Esophagus squamous epithelium (tissue), 5 donors: ENCODE results near the gene ITGB3. TPM values are rescaled to one million over a fixed set of nuclear protein-coding genes. Genes with fewer than 3 reads are reported as not detected.

Experiments used
- DNase-seq: peaks from one replicate; lab custom pipeline; 2025; lab: John Stamatoyannopoulos, UW
- H3K27ac ChIP-seq, 4 donors: fragments of 200-600 bp; sonication (generic); one replicate each; pipeline ENCODE4 v1.5.1; 2016 to 2019; ENCODE audit warnings: mild to moderate bottlenecking in 1 of 4
- H3K27me3 ChIP-seq, 4 donors: fragments of 200-600 bp; sonication (generic); 1 replicate in 3 of 4; 2 replicates in 1 of 4; pipeline versions ENCODE4 v1.5.1 to v1.6.0; 2017 to 2021; ENCODE audit warnings: antibody characterized with exemption in 1 of 4
- H3K36me3 ChIP-seq, 3 donors: fragments of 200-600 bp; sonication (generic); one replicate each; pipeline ENCODE4 v1.5.1; 2016 to 2019
- H3K4me1 ChIP-seq, 3 donors: fragments of 200-600 bp; sonication (generic); one replicate each; pipeline ENCODE4 v1.5.1; 2017 to 2019
- H3K4me3 ChIP-seq, 4 donors: fragments of 200-600 bp; sonication (generic); 1 replicate in 3 of 4; 2 replicates in 1 of 4; pipeline ENCODE4 v1.5.1; 2016 to 2019; ENCODE audit warnings: mild to moderate bottlenecking in 2 of 4, moderate library complexity in 1 of 4
- H3K9me3 ChIP-seq, 3 donors: fragments of 200-600 bp; sonication (generic); one replicate each; pipeline ENCODE4 v1.5.1; 2016 to 2019
- POLR2A ChIP-seq, 4 donors: fragments of 450-650 bp; IDR thresholded peaks; one replicate each; pipeline ENCODE4 v1.6.1; 2017; ENCODE audit warnings: antibody characterized with exemption in 4 of 4, mild to moderate bottlenecking in 4 of 4, moderate library complexity in 3 of 4
- WGBS, 2 donors: methylation state at CpG; one replicate each; pipeline ENCODE4 v1.1.5; 2018; 5-methylcytosine and 5-hydroxymethylcytosine counted together
- intact Hi-C: fragments of 100-400 bp; cut with DNase I; formaldehyde crosslinking; loops from one replicate; pipeline ENCODE4 v1.15.0; 2022
- total RNA-seq, 4 donors: library from RNA; depleted of rRNA; stranded (reverse); fragments of >200 nt; gene quantifications; one replicate each; pipeline ENCODE4 v1.1.0, GENCODE V29; 2016
- TF ChIP-seq, protein P1 (sequence below), 6 experiments: fragments of 450-650 bp in 4 of 6; fragments of 200-600 bp in 2 of 6; sonication (generic) in 2 of 6; IDR thresholded peaks; one replicate each; pipeline ENCODE4 v1.5.1; 2016 to 2019; ENCODE audit warnings: antibody characterized with exemption in 6 of 6, mild to moderate bottlenecking in 4 of 6, moderate library complexity in 4 of 6
- donor health status: DM: yes; HTN: yes; CAD: no.

Gene ITGB3
- total RNA-seq, 4 donors from 2014 or later, result 0.23 to 7.2 (median 2.8) TPM

DNA sequence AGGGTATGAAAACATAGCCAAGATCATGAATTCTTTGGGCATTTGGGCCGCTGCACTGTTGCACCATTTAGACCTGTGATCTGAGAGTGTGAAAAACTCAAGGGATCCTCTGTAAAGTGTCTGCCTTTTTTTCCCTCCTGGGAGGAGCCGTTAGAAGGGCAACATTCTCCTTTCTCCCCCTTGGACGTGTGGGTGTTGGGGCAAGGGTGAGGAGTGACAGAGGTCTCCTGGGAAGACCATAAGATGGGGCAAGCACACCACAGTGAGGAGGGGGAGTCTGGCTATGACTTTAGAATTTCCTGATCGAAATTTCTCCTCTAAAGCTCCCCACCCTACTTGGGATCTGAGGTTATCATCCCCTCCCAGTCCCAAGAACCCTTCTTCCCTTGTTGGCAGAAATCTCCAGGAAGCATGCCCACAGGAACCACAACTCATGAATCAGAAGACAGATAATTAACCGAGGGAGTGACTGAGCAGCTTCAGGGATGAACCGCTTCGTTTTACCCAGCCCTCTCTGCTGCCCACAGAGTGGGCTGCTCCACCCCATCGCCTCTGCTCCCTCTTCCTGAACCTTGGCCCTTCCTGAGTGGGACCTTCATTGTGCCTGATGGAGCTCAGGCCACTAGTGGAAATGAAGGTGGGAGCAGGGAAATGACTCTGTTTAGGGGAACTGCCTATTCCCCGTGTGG, 4.2 kb downstream of the ITGB3 start:
- TF ChIP-seq, protein P1, sequence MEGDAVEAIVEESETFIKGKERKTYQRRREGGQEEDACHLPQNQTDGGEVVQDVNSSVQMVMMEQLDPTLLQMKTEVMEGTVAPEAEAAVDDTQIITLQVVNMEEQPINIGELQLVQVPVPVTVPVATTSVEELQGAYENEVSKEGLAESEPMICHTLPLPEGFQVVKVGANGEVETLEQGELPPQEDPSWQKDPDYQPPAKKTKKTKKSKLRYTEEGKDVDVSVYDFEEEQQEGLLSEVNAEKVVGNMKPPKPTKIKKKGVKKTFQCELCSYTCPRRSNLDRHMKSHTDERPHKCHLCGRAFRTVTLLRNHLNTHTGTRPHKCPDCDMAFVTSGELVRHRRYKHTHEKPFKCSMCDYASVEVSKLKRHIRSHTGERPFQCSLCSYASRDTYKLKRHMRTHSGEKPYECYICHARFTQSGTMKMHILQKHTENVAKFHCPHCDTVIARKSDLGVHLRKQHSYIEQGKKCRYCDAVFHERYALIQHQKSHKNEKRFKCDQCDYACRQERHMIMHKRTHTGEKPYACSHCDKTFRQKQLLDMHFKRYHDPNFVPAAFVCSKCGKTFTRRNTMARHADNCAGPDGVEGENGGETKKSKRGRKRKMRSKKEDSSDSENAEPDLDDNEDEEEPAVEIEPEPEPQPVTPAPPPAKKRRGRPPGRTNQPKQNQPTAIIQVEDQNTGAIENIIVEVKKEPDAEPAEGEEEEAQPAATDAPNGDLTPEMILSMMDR (IDR thresholded peaks at IDR 0.05), result no peak
- no peak for TF ChIP-seq POLR2A (IDR thresholded peaks at IDR 0.05)
- peaks cover 0 to 51% (median 9%) of the 10 kb centered on the region in 3 donors for H3K4me1 ChIP-seq
- intact Hi-C loops, result no loop called here
- WGBS, 2 donors, result 29 to 35% methylated on average over 6 to 8 of the region's 9 CpGs
- no peaks in the 10 kb centered on the region for H3K9me3 ChIP-seq
- peak overlapping the region in 3 of 4 donors; percentile 13 to 60 (median 53) for H3K27ac ChIP-seq
- no peak overlapping the region for H3K4me3 ChIP-seq
- no peak for DNase-seq
- peaks cover 0 to 67% (median 0%) of the 10 kb centered on the region in 4 donors for H3K27me3 ChIP-seq
- H3K36me3 ChIP-seq, result no peaks in the 10 kb centered on the region

DNA sequence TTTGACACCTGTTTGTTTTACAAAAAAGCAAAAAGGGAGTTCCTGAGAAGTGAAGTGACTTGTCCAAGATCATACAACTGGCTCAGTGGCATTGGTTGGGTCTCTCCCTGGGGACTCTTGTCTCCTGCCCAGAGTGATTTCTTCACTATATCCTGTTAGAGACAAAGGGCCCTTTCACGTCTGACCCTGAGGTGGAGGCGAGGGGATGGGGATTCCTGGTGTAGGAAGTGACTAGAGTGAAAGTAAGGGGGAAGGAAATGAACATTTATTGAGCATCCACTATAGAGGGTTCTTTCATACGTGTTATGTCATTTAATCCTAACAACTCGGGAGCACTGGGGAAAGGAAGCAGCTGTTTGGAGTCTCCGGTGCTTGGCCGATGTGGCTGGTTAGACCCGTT, 9.0 kb downstream of the ITGB3 start:
- intact Hi-C loops, result no loop called here
- peaks cover 0 to 19% (median 0%) of the 10 kb centered on the region in 4 donors for H3K27me3 ChIP-seq
- no peak overlapping the region for H3K27ac ChIP-seq
- no peak overlapping the region for H3K4me3 ChIP-seq
- peaks cover 0 to 20% (median 16%) of the 10 kb centered on the region in 3 donors for H3K4me1 ChIP-seq
- TF ChIP-seq, protein P1 (IDR thresholded peaks at IDR 0.05), result no peak
- TF ChIP-seq POLR2A (IDR thresholded peaks at IDR 0.05), result no peak
- no peak for DNase-seq
- no peaks in the 10 kb centered on the region for H3K36me3 ChIP-seq
- WGBS, 2 donors, result 71 to 72% methylated on average over 7 of the region's 7 CpGs
- no peaks in the 10 kb centered on the region for H3K9me3 ChIP-seq

DNA sequence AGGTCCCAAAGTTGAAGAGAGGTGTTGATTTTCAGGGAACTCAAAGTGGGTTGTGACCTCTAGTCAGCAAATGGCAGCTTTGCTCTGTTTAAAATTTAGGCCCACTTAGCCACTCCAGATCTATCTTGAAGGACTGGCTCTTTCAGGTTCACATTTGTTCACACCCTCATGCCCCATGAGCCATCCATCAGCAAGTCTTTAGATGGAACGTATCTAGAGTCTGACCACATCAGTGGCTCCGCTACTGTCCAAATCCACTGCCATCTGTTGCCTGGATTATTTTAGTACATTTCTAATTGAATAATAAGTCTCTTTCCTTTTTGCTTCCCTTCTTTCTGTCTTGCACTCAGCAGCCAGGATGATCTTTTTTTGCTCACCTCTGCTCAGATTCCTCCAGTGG, 10.5 kb downstream of the ITGB3 start:
- H3K9me3 ChIP-seq, result no peaks in the 10 kb centered on the region
- H3K36me3 ChIP-seq, result no peaks in the 10 kb centered on the region
- peaks cover 0 to 5% (median 0%) of the 10 kb centered on the region in 4 donors for H3K27me3 ChIP-seq
- no peak for DNase-seq
- intact Hi-C loops, result no loop called here
- H3K4me3 ChIP-seq, result no peak overlapping the region
- no peak overlapping the region for H3K27ac ChIP-seq
- no peak for TF ChIP-seq POLR2A (IDR thresholded peaks at IDR 0.05)
- TF ChIP-seq, protein P1 (IDR thresholded peaks at IDR 0.05), result no peak
- H3K4me1 ChIP-seq, result peaks cover 0 to 14% (median 14%) of the 10 kb centered on the region in 3 donors
- 89 to 96% methylated on average over 2 of the region's 2 CpGs for WGBS, 2 donors

DNA sequence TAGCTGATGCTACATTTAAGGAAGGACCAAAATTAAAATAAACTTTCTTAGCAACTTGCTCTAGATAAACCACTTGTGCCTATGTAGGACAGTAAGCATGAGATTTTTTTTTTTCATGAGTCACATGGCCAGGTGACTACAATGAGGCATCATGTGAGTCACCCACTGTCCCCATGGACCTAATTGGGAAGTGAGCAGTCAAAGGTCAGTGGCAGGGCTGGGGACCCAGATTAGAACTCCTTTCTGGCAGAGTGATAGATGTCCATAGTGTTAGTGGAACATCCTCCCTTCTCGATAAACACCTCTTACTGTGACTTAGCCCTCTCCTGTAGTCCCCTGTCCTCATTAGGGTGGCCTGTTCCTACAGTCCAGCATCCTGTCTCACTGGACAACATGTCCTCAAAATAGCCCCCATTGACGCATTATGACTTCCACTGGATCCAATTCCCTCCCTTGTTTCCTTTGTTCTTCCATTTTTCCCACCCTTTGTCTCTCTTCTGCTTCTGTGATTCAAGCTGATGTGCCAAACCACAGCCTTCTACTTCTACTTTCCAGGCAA, 12.4 kb downstream of the ITGB3 start:
- H3K9me3 ChIP-seq, result no peaks in the 10 kb centered on the region
- no peak for DNase-seq
- no peaks in the 10 kb centered on the region for H3K36me3 ChIP-seq
- no peak for TF ChIP-seq POLR2A (IDR thresholded peaks at IDR 0.05)
- TF ChIP-seq, protein P1 (IDR thresholded peaks at IDR 0.05), result no peak
- H3K4me3 ChIP-seq, result no peak overlapping the region
- H3K27ac ChIP-seq, result peak overlapping the region in 1 of 4 donors; percentile 42
- peaks cover 0 to 14% (median 14%) of the 10 kb centered on the region in 3 donors for H3K4me1 ChIP-seq
- H3K27me3 ChIP-seq, result peaks cover 0 to 5% (median 0%) of the 10 kb centered on the region in 4 donors
- WGBS, 2 donors, result 65 to 88% methylated on average over 2 of the region's 2 CpGs
- intact Hi-C loops, result no loop called here

DNA sequence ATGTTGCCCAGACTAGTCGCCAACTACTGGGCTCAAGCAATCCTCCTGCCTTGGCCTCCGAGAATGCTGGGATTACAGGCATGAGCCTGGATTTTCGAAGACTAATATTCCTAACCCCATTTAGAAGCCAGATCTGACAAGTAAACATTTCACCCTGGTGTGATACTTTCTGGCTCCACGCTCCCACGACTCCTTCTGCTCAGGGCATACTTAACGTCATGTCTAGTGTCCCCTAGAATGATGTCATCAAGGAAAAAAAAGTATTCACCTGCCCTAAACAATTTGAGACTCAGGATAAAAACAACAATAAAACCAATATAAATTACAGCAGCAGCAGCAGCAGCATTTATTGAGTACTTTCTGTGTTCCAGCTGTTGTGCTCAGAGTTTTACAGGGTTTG, 13.2 kb downstream of the ITGB3 start:
- Histone ChIP-seq H3K4me1 (peaks cover 0 to 14% (median 14%) of the 10 kb centered on the region in 3 donors), H3K27ac (peak overlapping the region in 1 of 4 donors; percentile 22), H3K9me3 (no peaks in the 10 kb centered on the region), H3K27me3 (peaks cover 0 to 5% (median 0%) of the 10 kb centered on the region in 4 donors), H3K4me3 (no peak overlapping the region), H3K36me3 (no peaks in the 10 kb centered on the region)
- intact Hi-C loops, result no loop called here
- no peak for TF ChIP-seq POLR2A (IDR thresholded peaks at IDR 0.05)
- TF ChIP-seq, protein P1 (IDR thresholded peaks at IDR 0.05), result no peak
- 72 to 75% methylated on average over 6 of the region's 6 CpGs for WGBS, 2 donors
- no peak for DNase-seq
